ENCODE data around the gene JUN. TPM values are rescaled to one million over a fixed set of nuclear protein-coding genes. Genes with fewer than 3 reads are reported as not detected.
A peak's percentile ranks its signal among the peaks of the same experiment; 100 is the strongest.

The JUN gene
- total RNA-seq, 1 donor from 2014 or later: 134 TPM

DNA sequence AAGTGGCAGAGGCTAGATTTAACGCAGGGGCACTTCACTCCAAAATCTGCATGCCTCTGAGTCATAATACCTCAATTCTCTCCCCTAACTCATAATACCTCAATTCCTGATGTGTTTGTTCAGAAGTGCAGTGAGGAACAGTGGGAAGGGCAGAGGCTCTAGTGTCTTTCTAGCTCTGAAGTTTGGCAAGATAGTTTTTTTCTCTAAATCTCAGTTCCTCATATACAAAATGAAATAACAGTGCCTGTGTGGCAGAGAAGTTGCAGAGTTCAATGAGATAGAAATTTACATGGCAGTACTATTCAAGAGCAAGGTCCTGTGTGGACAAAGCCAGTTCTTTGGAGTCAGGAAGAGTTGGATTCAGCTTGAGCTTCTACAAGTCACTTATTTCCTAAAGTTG is 9.8 kb downstream of the JUN start:
- Mint-ChIP-seq H3K9me3 (ENCODE audit: unreplicated experiment) (no peaks in the 10 kb centered on the region), H3K27me3 (ENCODE audit: unreplicated experiment) (no peaks in the 10 kb centered on the region), H3K36me3 (ENCODE audit: unreplicated experiment) (no peaks in the 10 kb centered on the region), H3K4me3 (ENCODE audit: unreplicated experiment) (no peak overlapping the region), H3K27ac (ENCODE audit: unreplicated experiment) (peak overlapping the region; percentile 89), H3K4me1 (ENCODE audit: unreplicated experiment) (peaks cover 43% of the 10 kb centered on the region)
- TF ChIP-seq, protein P1, sequence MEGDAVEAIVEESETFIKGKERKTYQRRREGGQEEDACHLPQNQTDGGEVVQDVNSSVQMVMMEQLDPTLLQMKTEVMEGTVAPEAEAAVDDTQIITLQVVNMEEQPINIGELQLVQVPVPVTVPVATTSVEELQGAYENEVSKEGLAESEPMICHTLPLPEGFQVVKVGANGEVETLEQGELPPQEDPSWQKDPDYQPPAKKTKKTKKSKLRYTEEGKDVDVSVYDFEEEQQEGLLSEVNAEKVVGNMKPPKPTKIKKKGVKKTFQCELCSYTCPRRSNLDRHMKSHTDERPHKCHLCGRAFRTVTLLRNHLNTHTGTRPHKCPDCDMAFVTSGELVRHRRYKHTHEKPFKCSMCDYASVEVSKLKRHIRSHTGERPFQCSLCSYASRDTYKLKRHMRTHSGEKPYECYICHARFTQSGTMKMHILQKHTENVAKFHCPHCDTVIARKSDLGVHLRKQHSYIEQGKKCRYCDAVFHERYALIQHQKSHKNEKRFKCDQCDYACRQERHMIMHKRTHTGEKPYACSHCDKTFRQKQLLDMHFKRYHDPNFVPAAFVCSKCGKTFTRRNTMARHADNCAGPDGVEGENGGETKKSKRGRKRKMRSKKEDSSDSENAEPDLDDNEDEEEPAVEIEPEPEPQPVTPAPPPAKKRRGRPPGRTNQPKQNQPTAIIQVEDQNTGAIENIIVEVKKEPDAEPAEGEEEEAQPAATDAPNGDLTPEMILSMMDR (IDR thresholded peaks at IDR 0.05): no peak
- DNase-seq (ENCODE audit: extremely low spot score, unreplicated experiment): no peak

DNA sequence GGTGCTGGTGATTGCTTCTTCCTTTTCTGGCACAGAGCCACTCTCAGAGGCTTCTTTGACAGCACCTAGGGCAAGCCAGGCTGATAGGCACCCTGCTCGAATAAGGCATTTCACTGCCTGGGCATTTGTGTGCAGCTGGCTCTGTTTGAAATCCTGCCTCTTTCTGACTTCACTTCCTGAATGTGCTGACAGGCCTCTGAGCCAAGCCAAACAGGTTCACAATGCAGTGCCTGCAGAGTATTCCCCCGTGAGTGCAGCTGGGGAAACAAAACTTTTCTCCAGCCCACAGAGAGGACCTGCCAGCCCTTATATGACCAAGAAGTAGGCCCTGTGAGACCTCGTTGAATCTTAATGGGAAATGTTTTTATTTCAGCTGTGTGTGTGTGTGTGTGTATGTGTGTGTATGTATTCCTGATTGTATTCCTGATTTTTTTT is 10.4 kb downstream of the JUN start:
- Mint-ChIP-seq H3K36me3 (ENCODE audit: unreplicated experiment) (no peaks in the 10 kb centered on the region), H3K4me3 (ENCODE audit: unreplicated experiment) (no peak overlapping the region), H3K27me3 (ENCODE audit: unreplicated experiment) (no peaks in the 10 kb centered on the region), H3K4me1 (ENCODE audit: unreplicated experiment) (peaks cover 49% of the 10 kb centered on the region), H3K27ac (ENCODE audit: unreplicated experiment) (peak overlapping the region; percentile 89), H3K9me3 (ENCODE audit: unreplicated experiment) (no peaks in the 10 kb centered on the region)
- TF ChIP-seq, protein P1 (IDR thresholded peaks at IDR 0.05): no peak
- peak; percentile 88 for DNase-seq (ENCODE audit: extremely low spot score, unreplicated experiment)

DNA sequence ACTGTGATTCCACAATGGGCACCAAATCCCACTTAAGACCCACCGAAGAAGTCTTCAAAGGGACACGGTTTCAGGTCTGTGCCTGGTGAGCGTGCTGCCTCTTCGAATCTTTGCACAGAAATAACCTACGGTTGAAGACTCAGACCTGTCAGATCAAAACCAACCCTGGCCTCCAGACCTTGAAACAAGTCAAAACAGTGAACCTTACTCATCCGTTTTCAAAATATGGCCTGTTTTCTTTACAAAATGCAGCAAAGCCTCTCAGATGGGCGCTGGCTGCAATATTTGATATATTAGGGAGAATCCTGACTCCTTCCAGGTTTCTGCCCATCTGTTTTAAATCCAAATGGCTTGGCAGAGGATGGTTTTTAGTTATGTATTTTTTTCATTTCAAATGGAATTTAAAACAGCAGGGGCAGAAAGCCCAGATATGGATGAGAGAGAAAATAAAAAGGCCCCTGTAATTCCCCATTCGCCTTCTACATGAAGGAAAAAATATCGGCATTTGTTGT is 14.0 kb downstream of the JUN start:
- TF ChIP-seq, protein P1 (IDR thresholded peaks at IDR 0.05): no peak
- Mint-ChIP-seq H3K9me3 (ENCODE audit: unreplicated experiment) (no peaks in the 10 kb centered on the region), H3K27me3 (ENCODE audit: unreplicated experiment) (no peaks in the 10 kb centered on the region), H3K4me1 (ENCODE audit: unreplicated experiment) (peaks cover 60% of the 10 kb centered on the region), H3K36me3 (ENCODE audit: unreplicated experiment) (no peaks in the 10 kb centered on the region), H3K27ac (ENCODE audit: unreplicated experiment) (peak overlapping the region; percentile 43), H3K4me3 (ENCODE audit: unreplicated experiment) (no peak overlapping the region)
- DNase-seq (ENCODE audit: extremely low spot score, unreplicated experiment): no peak

DNA sequence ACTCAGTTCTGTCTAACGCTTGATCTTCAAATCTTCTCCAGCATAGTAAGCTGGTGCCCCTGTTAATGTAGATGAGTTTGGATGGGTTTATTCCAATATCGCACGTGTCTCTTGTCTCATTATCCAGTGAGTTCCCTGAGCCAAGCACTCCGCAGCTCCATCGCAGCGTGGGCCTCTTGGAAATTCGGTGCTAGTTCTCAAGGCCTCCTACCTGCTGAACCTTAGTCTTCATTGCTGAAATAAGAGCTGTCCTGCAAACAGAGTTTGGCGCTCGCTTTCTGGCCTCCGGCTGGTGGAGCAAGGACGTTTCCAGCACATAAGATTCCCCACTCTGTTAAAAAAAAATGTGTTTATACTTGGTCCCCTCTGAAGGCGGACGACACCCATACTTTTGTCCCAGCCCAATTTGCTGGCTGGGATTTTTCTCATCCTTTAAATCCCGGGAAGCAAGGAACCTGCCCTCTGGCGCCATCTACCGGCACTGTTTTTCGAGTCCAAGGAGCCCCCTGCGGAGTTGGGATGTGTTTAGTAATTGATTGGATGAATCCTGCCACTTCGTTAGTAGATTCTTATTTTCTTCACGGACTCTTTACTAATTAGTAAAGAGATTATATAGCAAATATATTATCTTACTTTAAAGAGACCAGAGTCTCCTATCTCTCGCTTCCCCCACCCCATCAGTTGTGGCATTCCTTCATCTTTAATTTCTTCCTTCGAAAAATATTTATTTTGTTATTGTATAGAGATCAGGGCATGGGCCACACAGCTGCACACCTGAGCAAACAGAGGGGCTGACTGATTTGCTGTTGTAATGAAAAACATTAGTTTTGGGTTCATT is 14.7 kb downstream of the JUN start:
- Mint-ChIP-seq H3K4me3 (ENCODE audit: unreplicated experiment) (no peak overlapping the region), H3K4me1 (ENCODE audit: unreplicated experiment) (peaks cover 62% of the 10 kb centered on the region), H3K27me3 (ENCODE audit: unreplicated experiment) (no peaks in the 10 kb centered on the region), H3K27ac (ENCODE audit: unreplicated experiment) (peak overlapping the region; percentile 43), H3K36me3 (ENCODE audit: unreplicated experiment) (no peaks in the 10 kb centered on the region), H3K9me3 (ENCODE audit: unreplicated experiment) (no peaks in the 10 kb centered on the region)
- peak; percentile 91 for DNase-seq (ENCODE audit: extremely low spot score, unreplicated experiment)
- TF ChIP-seq, protein P1 (IDR thresholded peaks at IDR 0.05): peak; percentile 94

DNA sequence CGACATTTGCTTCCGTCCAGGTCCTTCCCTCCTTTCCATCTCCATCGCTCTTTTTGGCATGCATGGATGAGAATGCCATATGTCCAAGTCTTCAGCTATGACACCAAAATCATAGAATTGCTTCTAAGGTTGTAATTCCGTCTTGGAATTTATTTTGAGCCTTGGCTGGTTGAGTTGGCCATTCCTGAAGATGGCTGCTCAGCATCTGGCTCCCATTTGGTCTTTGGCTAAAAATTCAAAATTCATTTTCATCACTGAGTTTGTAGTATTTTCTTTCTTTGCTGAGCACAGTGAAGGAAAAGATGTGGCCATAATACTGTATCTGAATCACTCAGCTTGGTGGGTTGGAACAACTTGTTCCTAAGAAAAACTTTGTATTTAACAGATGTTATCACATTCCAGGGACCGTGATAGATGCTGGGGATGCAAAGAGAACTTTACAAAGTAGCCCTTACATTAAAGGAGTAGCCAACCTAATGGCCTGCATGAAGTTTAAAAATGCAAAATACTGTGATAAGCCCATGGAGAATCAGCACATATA is 15.6 kb downstream of the JUN start:
- TF ChIP-seq, protein P1 (IDR thresholded peaks at IDR 0.05): no peak
- Mint-ChIP-seq H3K27me3 (ENCODE audit: unreplicated experiment) (no peaks in the 10 kb centered on the region), H3K27ac (ENCODE audit: unreplicated experiment) (no peak overlapping the region), H3K36me3 (ENCODE audit: unreplicated experiment) (no peaks in the 10 kb centered on the region), H3K4me3 (ENCODE audit: unreplicated experiment) (no peak overlapping the region), H3K9me3 (ENCODE audit: unreplicated experiment) (no peaks in the 10 kb centered on the region), H3K4me1 (ENCODE audit: unreplicated experiment) (peaks cover 62% of the 10 kb centered on the region)
- DNase-seq (ENCODE audit: extremely low spot score, unreplicated experiment): no peak
